Measurements from ENCODE around the gene MPRIP. TPM values are rescaled to one million over a fixed set of nuclear protein-coding genes. Genes with fewer than 3 reads are reported as not detected.

MPRIP gene
- total RNA-seq, 1 experiment from 2014 or later: 73.9 TPM

DNA sequence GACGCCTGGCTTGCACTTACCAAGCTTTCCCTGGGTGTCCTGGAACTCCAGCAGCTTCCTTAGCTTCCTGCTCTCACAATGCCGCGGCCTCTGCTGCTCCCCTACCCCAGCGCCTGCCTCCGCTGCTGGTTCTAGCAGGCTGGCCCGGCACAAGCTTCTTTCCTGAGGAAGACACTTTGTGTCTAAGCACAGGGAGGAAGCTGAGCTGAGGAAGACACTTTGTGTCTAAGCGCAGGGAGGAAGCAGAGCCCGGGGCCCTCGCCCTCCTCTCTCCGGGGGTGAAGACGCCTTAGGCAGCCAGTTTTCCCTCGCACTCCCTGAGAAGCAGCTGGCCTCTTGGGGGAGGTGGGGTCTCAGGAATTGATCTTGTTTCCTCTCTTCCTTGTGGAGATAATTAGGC, 99.0 kb downstream of the MPRIP start:
- H3K36me3 ChIP-seq (replicated peaks; ENCODE audit: control insufficient read depth, insufficient read depth, low read length): peaks cover 21% of the 10 kb centered on the region
- DNase-seq: peak; percentile 75
- no peaks in the 10 kb centered on the region for H3K27me3 ChIP-seq (ENCODE audit: control insufficient read depth, insufficient read depth, low read length)
- H3K4me3 ChIP-seq (ENCODE audit: insufficient read depth, low read depth, low read length): no peak overlapping the region

DNA sequence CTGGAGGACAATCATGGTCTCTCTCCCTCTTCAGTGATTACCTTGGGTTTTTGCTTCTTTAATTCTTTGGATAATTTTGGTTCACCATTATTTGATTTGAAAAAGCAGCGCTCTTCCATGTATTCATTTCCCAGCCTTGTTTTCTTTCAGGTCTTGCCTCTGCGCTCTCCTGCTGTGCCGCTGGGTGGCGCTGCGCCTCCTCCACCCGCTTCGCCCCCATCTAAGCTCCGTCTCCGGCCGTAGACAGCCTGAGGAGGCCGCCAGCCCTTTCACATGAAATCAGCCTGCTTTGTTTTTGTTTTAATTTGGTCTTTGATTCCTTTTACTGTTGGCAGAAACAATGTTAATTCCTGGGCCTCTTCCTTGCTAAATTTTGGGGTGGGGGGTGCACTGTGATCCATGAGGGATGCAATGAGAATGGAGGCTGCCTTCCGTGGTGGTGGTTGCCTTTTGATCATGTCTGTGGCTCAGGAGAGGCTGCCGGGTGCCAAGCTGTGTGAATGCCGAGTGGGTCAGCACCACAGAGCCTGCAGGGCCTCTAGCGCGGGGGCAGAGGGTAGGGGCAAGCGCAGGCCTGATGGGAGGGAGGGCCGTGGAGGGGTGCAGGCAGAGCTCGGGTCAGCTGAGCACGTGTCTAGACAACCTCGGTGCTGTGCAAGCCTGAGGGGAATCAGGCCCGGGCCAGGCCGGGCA, 99.7 kb downstream of the MPRIP start:
- Histone ChIP-seq H3K27me3 (ENCODE audit: control insufficient read depth, insufficient read depth, low read length) (no peaks in the 10 kb centered on the region), H3K4me3 (ENCODE audit: insufficient read depth, low read depth, low read length) (no peak overlapping the region), H3K36me3 (replicated peaks; ENCODE audit: control insufficient read depth, insufficient read depth, low read length) (peaks cover 18% of the 10 kb centered on the region)
- peak; percentile 98 for DNase-seq

DNA sequence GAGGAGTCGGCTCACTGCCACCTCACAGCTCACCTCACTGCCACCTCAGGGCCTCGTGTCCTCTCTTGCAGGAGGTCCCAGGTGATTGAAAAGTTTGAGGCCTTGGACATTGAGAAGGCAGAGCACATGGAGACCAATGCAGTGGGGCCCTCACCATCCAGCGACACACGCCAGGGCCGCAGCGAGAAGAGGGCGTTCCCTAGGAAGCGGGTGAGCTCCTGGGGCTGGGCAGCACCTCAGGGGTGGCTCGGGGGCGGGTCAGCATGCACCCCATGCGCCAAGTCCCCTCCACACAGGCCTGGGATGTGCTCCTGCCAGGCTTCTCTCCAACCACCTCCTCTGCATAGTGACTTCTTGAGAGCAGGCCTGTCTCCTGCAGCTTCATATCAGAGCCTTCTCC, 100.3 kb downstream of the MPRIP start:
- Histone ChIP-seq H3K27me3 (ENCODE audit: control insufficient read depth, insufficient read depth, low read length) (no peaks in the 10 kb centered on the region), H3K36me3 (replicated peaks; ENCODE audit: control insufficient read depth, insufficient read depth, low read length) (peaks cover 19% of the 10 kb centered on the region), H3K4me3 (ENCODE audit: insufficient read depth, low read depth, low read length) (no peak overlapping the region)
- DNase-seq: no peak

GRCh38 chr17:17143501-17143900, 101.2 kb downstream of the MPRIP start:
- no peak overlapping the region for H3K4me3 ChIP-seq (ENCODE audit: insufficient read depth, low read depth, low read length)
- H3K36me3 ChIP-seq (replicated peaks; ENCODE audit: control insufficient read depth, insufficient read depth, low read length): peaks cover 15% of the 10 kb centered on the region
- DNase-seq: no peak
- no peaks in the 10 kb centered on the region for H3K27me3 ChIP-seq (ENCODE audit: control insufficient read depth, insufficient read depth, low read length)

GRCh38 chr17:17144061-17144460, 101.8 kb downstream of the MPRIP start:
- Histone ChIP-seq H3K36me3 (replicated peaks; ENCODE audit: control insufficient read depth, insufficient read depth, low read length) (peaks cover 15% of the 10 kb centered on the region), H3K4me3 (ENCODE audit: insufficient read depth, low read depth, low read length) (no peak overlapping the region), H3K27me3 (ENCODE audit: control insufficient read depth, insufficient read depth, low read length) (no peaks in the 10 kb centered on the region)
- DNase-seq: no peak

DNA sequence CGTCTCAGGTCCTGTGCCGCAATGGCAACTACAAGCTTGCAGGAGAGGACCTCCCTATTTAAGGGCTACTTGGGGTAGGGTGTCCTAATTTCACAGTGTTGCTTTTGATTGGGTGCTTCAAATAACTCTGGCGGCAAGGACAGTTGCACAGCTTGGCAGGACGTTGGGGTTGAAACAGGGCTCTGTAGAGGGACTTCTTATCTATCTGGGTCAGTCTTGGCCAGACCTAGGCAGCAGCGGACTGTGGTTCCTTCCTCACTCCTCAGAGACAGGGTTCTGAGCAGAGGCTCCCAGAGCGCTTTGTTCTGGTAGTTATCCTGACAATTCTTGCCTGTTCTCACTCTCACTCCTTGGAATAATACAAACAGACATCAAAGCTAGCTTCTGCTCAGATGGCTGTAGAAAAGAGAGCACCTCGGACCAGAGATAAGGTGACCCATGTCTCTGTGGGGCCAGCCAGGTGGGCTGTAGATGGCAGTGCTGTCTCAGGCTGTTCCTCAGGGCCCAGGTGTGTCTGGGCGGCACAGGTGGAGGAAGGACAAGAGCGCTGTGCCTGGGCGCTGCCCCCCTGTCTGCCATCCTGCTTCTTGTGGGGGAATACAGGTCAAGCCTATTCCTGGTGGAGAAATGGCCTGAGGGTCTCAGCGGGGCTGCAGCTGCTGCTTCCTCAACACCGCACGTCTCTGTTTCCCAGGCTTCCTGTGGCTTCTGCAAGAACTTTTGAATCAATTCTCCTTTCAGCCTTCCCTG, 102.8 kb downstream of the MPRIP start:
- Histone ChIP-seq H3K36me3 (replicated peaks; ENCODE audit: control insufficient read depth, insufficient read depth, low read length) (peaks cover 15% of the 10 kb centered on the region), H3K27me3 (ENCODE audit: control insufficient read depth, insufficient read depth, low read length) (no peaks in the 10 kb centered on the region)

DNA sequence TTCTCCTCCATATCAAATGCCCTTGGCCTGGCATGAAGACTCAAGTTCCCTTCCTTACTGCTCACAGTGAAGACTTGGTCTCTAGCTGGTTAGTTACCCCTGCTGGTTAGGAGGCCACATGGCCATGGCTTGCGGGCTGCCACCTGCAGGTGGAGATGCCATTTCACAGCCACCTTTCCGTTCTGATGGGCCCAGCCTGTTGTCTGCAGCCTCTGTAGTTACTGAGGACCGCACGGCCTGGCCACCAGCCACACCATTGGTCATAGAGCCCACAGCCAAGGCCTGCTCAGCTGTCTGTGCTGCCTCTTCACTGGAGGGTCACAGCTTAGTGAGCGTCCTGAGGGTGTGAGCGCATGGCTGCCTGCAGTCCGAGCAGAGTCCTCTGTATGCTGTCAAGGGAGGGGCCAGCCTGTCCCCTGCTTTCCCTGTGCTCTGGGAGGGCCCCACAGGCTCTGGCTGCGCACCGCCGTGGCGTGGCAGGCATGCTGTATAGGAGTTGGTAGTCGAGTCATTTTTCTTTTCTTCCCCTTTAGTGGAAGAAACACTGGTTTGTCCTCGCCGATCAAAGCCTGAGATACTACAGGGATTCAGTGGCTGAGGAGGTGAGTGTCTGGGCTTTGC, 104.6 kb downstream of the MPRIP start:
- H3K36me3 ChIP-seq (replicated peaks; ENCODE audit: control insufficient read depth, insufficient read depth, low read length): peaks cover 18% of the 10 kb centered on the region
- no peaks in the 10 kb centered on the region for H3K27me3 ChIP-seq (ENCODE audit: control insufficient read depth, insufficient read depth, low read length)
- H3K4me3 ChIP-seq (ENCODE audit: insufficient read depth, low read depth, low read length): no peak overlapping the region
- DNase-seq: peak; percentile 86

More for the DNA sequence above, 102.8 kb downstream of the MPRIP start:
- no peak overlapping the region for H3K4me3 ChIP-seq (ENCODE audit: insufficient read depth, low read depth, low read length)
- no peak for DNase-seq

GRCh38 chr17:17147821-17148220, 105.6 kb downstream of the MPRIP start:
- H3K27me3 ChIP-seq (ENCODE audit: control insufficient read depth, insufficient read depth, low read length): no peaks in the 10 kb centered on the region
- DNase-seq: no peak
- no peak overlapping the region for H3K4me3 ChIP-seq (ENCODE audit: insufficient read depth, low read depth, low read length)
- H3K36me3 ChIP-seq (replicated peaks; ENCODE audit: control insufficient read depth, insufficient read depth, low read length): peaks cover 19% of the 10 kb centered on the region

GRCh38 chr17:17149520-17150447, 107.5 kb downstream of the MPRIP start:
- H3K4me3 ChIP-seq (ENCODE audit: insufficient read depth, low read depth, low read length): no peak overlapping the region
- DNase-seq: no peak
- peaks cover 22% of the 10 kb centered on the region for H3K36me3 ChIP-seq (replicated peaks; ENCODE audit: control insufficient read depth, insufficient read depth, low read length)
- H3K27me3 ChIP-seq (ENCODE audit: control insufficient read depth, insufficient read depth, low read length): no peaks in the 10 kb centered on the region

DNA sequence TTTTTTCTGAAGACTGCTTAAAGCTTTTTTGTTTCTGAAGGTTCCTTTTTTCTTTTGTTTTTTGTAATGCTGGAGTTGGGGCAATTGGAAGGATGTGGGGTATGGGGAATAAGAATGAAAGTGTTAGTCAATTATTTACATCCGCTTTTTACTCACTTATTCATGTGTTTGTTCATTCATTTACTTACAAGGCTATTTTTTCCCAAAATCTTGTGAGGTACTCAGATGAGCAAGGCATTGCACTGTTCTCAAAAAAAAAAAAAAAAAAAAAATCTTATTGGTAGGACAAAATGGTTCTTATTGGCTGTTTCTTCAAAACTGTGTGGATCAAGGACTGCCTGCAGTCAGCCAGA, 108.2 kb downstream of the MPRIP start:
- peaks cover 25% of the 10 kb centered on the region for H3K36me3 ChIP-seq (replicated peaks; ENCODE audit: control insufficient read depth, insufficient read depth, low read length)
- DNase-seq: no peak
- no peaks in the 10 kb centered on the region for H3K27me3 ChIP-seq (ENCODE audit: control insufficient read depth, insufficient read depth, low read length)
- no peak overlapping the region for H3K4me3 ChIP-seq (ENCODE audit: insufficient read depth, low read depth, low read length)

GRCh38 chr17:17151055-17151454, 108.8 kb downstream of the MPRIP start:
- Histone ChIP-seq H3K27me3 (ENCODE audit: control insufficient read depth, insufficient read depth, low read length) (no peaks in the 10 kb centered on the region), H3K36me3 (replicated peaks; ENCODE audit: control insufficient read depth, insufficient read depth, low read length) (peaks cover 27% of the 10 kb centered on the region), H3K4me3 (ENCODE audit: insufficient read depth, low read depth, low read length) (no peak overlapping the region)
- DNase-seq: no peak

DNA sequence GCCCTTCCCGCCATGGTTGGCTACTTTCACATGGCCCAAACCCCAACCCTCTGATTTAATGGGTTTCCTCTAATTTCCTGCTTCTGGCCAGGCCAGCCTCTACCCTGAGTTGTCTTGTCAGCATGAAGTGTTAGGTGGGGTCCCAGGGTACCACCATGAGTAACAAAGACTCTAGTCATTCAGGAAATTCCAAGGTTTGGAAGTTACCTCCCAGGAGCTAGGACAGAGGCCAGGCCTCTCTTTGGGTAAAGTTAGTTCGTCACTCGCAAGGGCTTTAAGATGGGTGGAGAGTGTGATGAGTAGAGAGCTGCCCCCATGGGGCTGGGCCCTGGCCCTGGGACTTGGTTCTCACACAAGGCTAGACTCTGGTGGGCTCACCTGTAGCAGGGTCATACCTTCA, 109.3 kb downstream of the MPRIP start:
- no peaks in the 10 kb centered on the region for H3K27me3 ChIP-seq (ENCODE audit: control insufficient read depth, insufficient read depth, low read length)
- H3K36me3 ChIP-seq (replicated peaks; ENCODE audit: control insufficient read depth, insufficient read depth, low read length): peaks cover 27% of the 10 kb centered on the region
- no peak overlapping the region for H3K4me3 ChIP-seq (ENCODE audit: insufficient read depth, low read depth, low read length)
- DNase-seq: no peak

- no peak overlapping the region for H3K4me3 ChIP-seq (ENCODE audit: insufficient read depth, low read depth, low read length)
- no peak for DNase-seq
- H3K36me3 ChIP-seq (replicated peaks; ENCODE audit: control insufficient read depth, insufficient read depth, low read length): peaks cover 30% of the 10 kb centered on the region
- H3K27me3 ChIP-seq (ENCODE audit: control insufficient read depth, insufficient read depth, low read length): no peaks in the 10 kb centered on the region
These were observed 109.7 kb downstream of the MPRIP start for GRCh38 chr17:17151962-17152361.

- peaks cover 30% of the 10 kb centered on the region for H3K36me3 ChIP-seq (replicated peaks; ENCODE audit: control insufficient read depth, insufficient read depth, low read length)
- DNase-seq: no peak
- no peaks in the 10 kb centered on the region for H3K27me3 ChIP-seq (ENCODE audit: control insufficient read depth, insufficient read depth, low read length)
These were observed 110.1 kb downstream of the MPRIP start for GRCh38 chr17:17152385-17152784.

More at GRCh38 chr17:17152385-17152784, 110.1 kb downstream of the MPRIP start:
- no peak overlapping the region for H3K4me3 ChIP-seq (ENCODE audit: insufficient read depth, low read depth, low read length)
